H1 (cell line): ENCODE measurements around the gene OPCML. TPM values are rescaled to one million over a fixed set of nuclear protein-coding genes. Genes with fewer than 3 reads are reported as not detected.

Source experiments
- EZH2 ChIP-seq: fragments of 200-600 bp; sonication (generic); IDR thresholded peaks from 2 replicates; pipeline ENCODE4 v1.7.1; 2012; ENCODE audit warnings: low read depth, mild to moderate bottlenecking, moderate library complexity, low read length, inconsistent platforms; ENCODE audit not compliant: severe bottlenecking
- HDAC2 ChIP-seq, 2 experiments: fragments of 300-600 bp in 1 of 2; sonication (generic) in 1 of 2; IDR thresholded peaks; 2 replicates each; pipeline ENCODE4 v1.6.1; 2011 to 2012; ENCODE audit warnings: low read depth in 2 of 2, low read length in 2 of 2, mild to moderate bottlenecking in 2 of 2, moderate library complexity in 2 of 2, borderline replicate concordance in 1 of 2, inconsistent platforms in 1 of 2
- USF2 ChIP-seq: IDR thresholded peaks from 2 replicates; pipeline ENCODE4 v1.6.1; 2011; ENCODE audit warnings: low read length, improper control_type of control experiment
- polyA plus RNA-seq, 7 experiments: library from polyadenylated mRNA; depleted of rRNA in 3 of 7; stranded (reverse) in 5 of 7; unstranded in 2 of 7; fragments of >200 nt in 5 of 7; fragments of 200-250 nt in 2 of 7; gene quantifications; 1 replicate in 5 of 7; 2 replicates in 1 of 7; 4 replicates in 1 of 7; pipeline versions ENCODE4 v1.2.1 to v1.2.3, GENCODE V29; 2011 to 2013; ENCODE audit warnings: missing spikeins in 2 of 7, mixed read lengths in 2 of 7
- total RNA-seq: library from RNA; stranded (reverse); fragmentation: NEBNext Ultra II Directional; extraction: Animal tissue kit (Norgen Biotek cat#: 25700); gene quantifications from 2 replicates; pipeline ENCODE4 v1.2.1, GENCODE V29; 2021

Gene OPCML
- total and polyA plus RNA-seq, 2 of the 8 experiments (the other 6 are each of a cell fraction or from before 2014, with no cell fraction given): 2.3 to 3.1 TPM

- peak in 1 of 2 experiments; percentile 65; a peak in 1 of 4 replicates for TF ChIP-seq HDAC2 (IDR thresholded peaks at IDR 0.05; ENCODE audit: borderline replicate concordance in 1 of 2, low read depth in 2 of 2, low read length in 2 of 2)
- TF ChIP-seq EZH2: peak; percentile 32
- TF ChIP-seq USF2: no peak
These were observed 303.6 kb downstream of the OPCML start (continued) for GRCh38 chr11:133228471-133229329.
